ENCODE data around the gene DNLZ.

Gene DNLZ

GRCh38 chr9:136378170-136379002 is 14.8 kb upstream of the DNLZ start:
- in situ Hi-C loops (cut with HindIII; ENCODE audit: low sequenced_read_pairs) = no loop called here
- TF ChIP-seq CTCF (IDR thresholded peaks at IDR 0.05; ENCODE audit: low read depth, low read length, missing control alignments) = no peak
- no peak for DNase-seq (ENCODE audit: low read depth)
- H3K4me3 ChIP-seq (ENCODE audit: low read depth, low read length) = no peak overlapping the region

- no peak for TF ChIP-seq CTCF (IDR thresholded peaks at IDR 0.05; ENCODE audit: low read depth, low read length, missing control alignments)
- in situ Hi-C loops (cut with HindIII; ENCODE audit: low sequenced_read_pairs) = no loop called here
- no peak for DNase-seq (ENCODE audit: low read depth)
- H3K4me3 ChIP-seq (ENCODE audit: low read depth, low read length) = no peak overlapping the region
These were observed 14.0 kb upstream of the DNLZ start for GRCh38 chr9:136377341-136378169.

GRCh38 chr9:136376457-136376856 is 12.9 kb upstream of the DNLZ start:
- in situ Hi-C loops (cut with HindIII; ENCODE audit: low sequenced_read_pairs) = no loop called here
- TF ChIP-seq CTCF (IDR thresholded peaks at IDR 0.05; ENCODE audit: low read depth, low read length, missing control alignments) = no peak
- no peak overlapping the region for H3K4me3 ChIP-seq (ENCODE audit: low read depth, low read length)
- no peak for DNase-seq (ENCODE audit: low read depth)

- in situ Hi-C loops (cut with HindIII; ENCODE audit: low sequenced_read_pairs) = no loop called here
- no peak for DNase-seq (ENCODE audit: low read depth)
- no peak overlapping the region for H3K4me3 ChIP-seq (ENCODE audit: low read depth, low read length)
- TF ChIP-seq CTCF (IDR thresholded peaks at IDR 0.05; ENCODE audit: low read depth, low read length, missing control alignments) = no peak
These were observed 11.6 kb upstream of the DNLZ start for GRCh38 chr9:136375096-136375495.

GRCh38 chr9:136374183-136374575 is 10.6 kb upstream of the DNLZ start:
- DNase-seq (ENCODE audit: low read depth) = no peak
- in situ Hi-C loops (cut with HindIII; ENCODE audit: low sequenced_read_pairs) = no loop called here
- H3K4me3 ChIP-seq (ENCODE audit: low read depth, low read length) = no peak overlapping the region
- no peak for TF ChIP-seq CTCF (IDR thresholded peaks at IDR 0.05; ENCODE audit: low read depth, low read length, missing control alignments)

GRCh38 chr9:136373300-136374182 is 10.0 kb upstream of the DNLZ start, which contains the start of gene CARD9:
TSS of gene CARD9 (minus strand) at chr9:136373669. CDS start at chr9:136372078, 1,591 bp downstream.
- in situ Hi-C loops (cut with HindIII; ENCODE audit: low sequenced_read_pairs) = no loop called here
- no peak for TF ChIP-seq CTCF (IDR thresholded peaks at IDR 0.05; ENCODE audit: low read depth, low read length, missing control alignments)
- H3K4me3 ChIP-seq (ENCODE audit: low read depth, low read length) = no peak within 1 kb of the TSS
- no peak for DNase-seq (ENCODE audit: low read depth)

Measured in astrocyte of the cerebellum (primary cell).